ENCODE results near the gene C2orf74. TPM values are rescaled to one million over a fixed set of nuclear protein-coding genes. Genes with fewer than 3 reads are reported as not detected.

C2orf74 gene
- total and polyA plus RNA-seq, 9 of the 15 experiments (the other 6 are each of a cell fraction or from before 2014, with no cell fraction given): not detected

- FAIRE-seq (peak; percentile 69), ATAC-seq (peak; percentile 92), DNase-seq (ENCODE audit: extremely low read depth in 1 of 4, low spot score in 3 of 4) (peak in 2 of 4 experiments; percentile 37 to 59)
- no peaks in the 10 kb centered on the region for H3K36me3 ChIP-seq (ENCODE audit: control insufficient read depth, insufficient read depth, low read length)
- WGBS (ENCODE audit: insufficient coverage, low coverage, missing lambda C conversion rate): 0% methylated on average over 3 of the region's 3 CpGs
- intact Hi-C loops (cut with micrococcal nuclease) (loop anchor here (1.0 to 10.0 kb wide), 3 partner anchors 339 to 769 kb away; partner anchors contain the start of genes COMMD1 and USP34), in situ Hi-C loops (cut with MboI) (no loop called here)
- no peaks in the 10 kb centered on the region for H3K9me3 ChIP-seq (replicated peaks; ENCODE audit: control insufficient read depth, insufficient read depth, low read depth, low read length)
- H3K27ac ChIP-seq (ENCODE audit: extremely low read depth, low read depth, low read length): no peak overlapping the region
- peak overlapping the region; percentile 52 for H2AFZ ChIP-seq (ENCODE audit: low read depth, low read length)
- H3K9ac ChIP-seq (ENCODE audit: insufficient read depth in 1 of 2, low read depth in 2 of 2, low read length in 2 of 2): no peak overlapping the region
- no peaks in the 10 kb centered on the region for H3K79me2 ChIP-seq (ENCODE audit: control insufficient read depth, insufficient read depth, low read length)
- no TSS peak for BruUV-seq (replicated peaks)
- H3K4me1 ChIP-seq (replicated peaks in 1 of 2; ENCODE audit: control insufficient read depth in 2 of 2, insufficient read depth in 2 of 2, low read length in 2 of 2): no peaks in the 10 kb centered on the region; a peak in 1 of 5 replicates
- no peak overlapping the region for H3K4me3 ChIP-seq
- H3K27me3 ChIP-seq (ENCODE audit: control insufficient read depth in 2 of 2, insufficient read depth in 2 of 2, low read length in 2 of 2): no peaks in the 10 kb centered on the region
- no peak overlapping the region for H3K4me2 ChIP-seq (ENCODE audit: insufficient read depth, low read length)
- H3K9me1 ChIP-seq (ENCODE audit: control insufficient read depth, insufficient read depth, low read length): no peaks in the 10 kb centered on the region
- CTCF ChIA-PET (ENCODE audit: low intra/inter-chr PET ratio): interaction anchor here (1.1 to 1.2 kb wide), 2 partner anchors 775 to 1276 kb away, joined by 3 to 5 read pairs; no protein-coding TSS in a partner anchor
- POLR2A ChIA-PET: interaction anchor here (0.6 kb wide), 1 partner anchor 584 kb away, joined by 3 read pairs; no protein-coding TSS in a partner anchor
- no peaks in the 10 kb centered on the region for H4K20me1 ChIP-seq (replicated peaks; ENCODE audit: control insufficient read depth, insufficient read depth, low read length)
- TF ChIP-seq ZNF655 (CRISPR knock-in tag; IDR thresholded peaks at IDR 0.05): no peak
- no peak for TF ChIP-seq SRSF9 (IDR thresholded peaks at IDR 0.05; ENCODE audit: borderline replicate concordance, low read depth, low read length)
- TF ChIP-seq MCM2 (IDR thresholded peaks at IDR 0.05; ENCODE audit: low read depth): no peak
- no peak for TF ChIP-seq ZNF408 (CRISPR knock-in tag; IDR thresholded peaks at IDR 0.05; ENCODE audit: low read depth)
- no peak for TF ChIP-seq YY1 (IDR thresholded peaks at IDR 0.05; ENCODE audit: borderline replicate concordance in 1 of 3, control insufficient read depth in 1 of 3, extremely low read depth in 1 of 3, insufficient read depth in 3 of 3, insufficient read length in 1 of 3, insufficient replicate concordance in 2 of 3, low read depth in 1 of 3, low read length in 2 of 3)
- TF ChIP-seq CTCF (IDR thresholded peaks at IDR 0.05 in 2 of 3, conservative IDR thresholded peaks at IDR 0.05 in 1 of 3; ENCODE audit: insufficient read depth in 2 of 3, low read depth in 1 of 3, low read length in 3 of 3): peak; percentile 31 to 81 (median 57); a peak in 5 of 6 replicates
- no peak for TF ChIP-seq ZZZ3 (IDR thresholded peaks at IDR 0.05)
- TF ChIP-seq NR2C2 (CRISPR knock-in tag; IDR thresholded peaks at IDR 0.05): no peak
- TF ChIP-seq NR2C2 (tag; IDR thresholded peaks at IDR 0.05): no peak
- TF ChIP-seq ZNF507 (tag; conservative IDR thresholded peaks at IDR 0.05): no peak
- no peak for TF ChIP-seq TBL1XR1 (IDR thresholded peaks at IDR 0.05; ENCODE audit: low read length in 2 of 2)
- peak; percentile 58 for TF ChIP-seq ZNF384 (IDR thresholded peaks at IDR 0.05; ENCODE audit: low read depth, low read length)
- no peak for TF ChIP-seq PPARD (CRISPR knock-in tag; IDR thresholded peaks at IDR 0.05)
- no peak for TF ChIP-seq PRPF4 (IDR thresholded peaks at IDR 0.05; ENCODE audit: insufficient read depth, low read depth, low read length, poor library complexity, severe bottlenecking)
- TF ChIP-seq DLX4 (CRISPR knock-in tag; IDR thresholded peaks at IDR 0.05): no peak
- TF ChIP-seq ZNF134 (CRISPR knock-in tag; conservative IDR thresholded peaks at IDR 0.05): no peak
- no peak for TF ChIP-seq EGR1 (conservative IDR thresholded peaks at IDR 0.05)
- no peak for TF ChIP-seq TFE3 (CRISPR knock-in tag; IDR thresholded peaks at IDR 0.05)
Measured at GRCh38 chr2:61135510-61135909, 26.5 kb upstream of the C2orf74 start.
